NCI-H82 treated with DMSO at 0.1 percent for 48 hours (cell line): ENCODE measurements around the gene PPARA.
"Not testable (repeated sequence)": the region's sequence is repeated elsewhere in the genome, so short reads cannot be mapped to it uniquely, and the experiment has no call there.

Experiments used
- DNase-seq: peaks from one replicate; lab custom pipeline; 2025; ENCODE audit not compliant: unreplicated experiment; lab: John Stamatoyannopoulos, UW

Gene PPARA

DNA sequence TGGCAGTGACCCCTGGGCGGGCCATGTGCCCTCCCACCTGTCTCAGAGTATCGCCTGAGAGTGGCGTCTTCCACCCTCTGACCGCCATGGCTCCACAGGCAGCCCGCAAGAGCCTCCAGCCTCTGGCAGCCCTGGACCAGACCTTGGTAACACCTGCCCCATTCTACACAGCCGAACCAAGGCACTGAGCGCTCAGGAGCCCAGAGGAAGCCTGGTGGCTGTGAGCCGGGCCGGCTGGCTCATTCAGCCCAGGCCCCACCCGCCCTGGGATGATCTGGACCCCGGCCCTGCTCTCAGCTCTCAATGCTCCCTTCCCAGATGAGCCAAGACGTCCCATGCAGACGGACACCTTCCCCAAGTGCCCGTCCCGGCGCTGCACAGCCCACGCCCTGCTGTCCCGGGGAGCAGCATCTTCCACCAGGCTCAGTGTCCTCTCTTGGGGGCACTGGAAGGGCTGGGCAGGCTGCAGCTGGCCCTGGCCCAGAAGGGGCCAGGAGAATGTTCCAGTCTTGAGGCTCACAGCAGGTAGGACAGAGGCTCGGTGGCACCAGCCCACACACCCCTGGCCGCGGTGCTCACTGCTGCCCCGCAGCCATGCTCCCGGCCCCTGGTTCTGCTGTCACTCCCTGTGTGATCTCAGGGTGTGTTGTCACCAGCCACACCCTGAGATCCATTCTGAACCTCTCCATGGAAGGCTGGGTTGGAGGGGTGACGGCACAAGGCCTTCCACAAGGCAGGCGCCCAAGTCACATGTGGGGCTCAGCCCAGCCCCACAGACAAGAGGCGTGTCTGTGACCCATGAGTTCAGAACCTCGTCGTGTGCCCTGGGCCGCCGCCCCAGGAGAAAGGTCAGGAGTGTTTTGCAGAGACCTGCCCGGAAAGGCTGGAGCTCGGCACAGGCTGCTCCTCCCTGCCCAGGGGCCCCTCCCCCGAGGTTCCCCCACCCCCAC lies 24.2 kb upstream of the PPARA start:
- DNase-seq: no peak

DNA sequence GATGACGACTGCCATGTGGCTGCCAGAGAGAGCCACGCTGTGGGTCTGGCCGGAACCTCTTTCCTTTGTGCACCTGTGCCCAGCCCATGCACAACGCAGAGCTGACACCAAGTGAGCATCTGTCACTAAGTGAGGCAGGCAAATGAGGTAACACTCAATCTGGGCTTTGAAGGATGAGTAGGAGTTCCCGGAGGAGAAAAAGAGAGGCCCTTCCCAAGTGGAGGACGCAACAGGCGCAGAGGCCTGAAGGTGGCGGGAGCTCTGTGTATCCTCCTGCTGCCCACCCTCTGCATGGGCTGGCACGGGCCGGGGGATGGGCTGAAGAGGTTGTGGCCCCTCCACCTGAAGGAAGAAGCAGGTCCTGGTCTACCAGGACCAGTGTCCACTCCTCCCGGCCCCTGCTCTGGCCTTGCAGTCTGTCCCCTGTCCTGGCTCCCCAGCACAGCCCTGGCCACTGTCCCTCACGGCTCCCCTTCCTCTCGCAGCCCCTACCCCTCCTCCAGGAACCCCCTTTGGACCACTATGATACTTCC lies 23.4 kb upstream of the PPARA start:
- DNase-seq: no peak

DNA sequence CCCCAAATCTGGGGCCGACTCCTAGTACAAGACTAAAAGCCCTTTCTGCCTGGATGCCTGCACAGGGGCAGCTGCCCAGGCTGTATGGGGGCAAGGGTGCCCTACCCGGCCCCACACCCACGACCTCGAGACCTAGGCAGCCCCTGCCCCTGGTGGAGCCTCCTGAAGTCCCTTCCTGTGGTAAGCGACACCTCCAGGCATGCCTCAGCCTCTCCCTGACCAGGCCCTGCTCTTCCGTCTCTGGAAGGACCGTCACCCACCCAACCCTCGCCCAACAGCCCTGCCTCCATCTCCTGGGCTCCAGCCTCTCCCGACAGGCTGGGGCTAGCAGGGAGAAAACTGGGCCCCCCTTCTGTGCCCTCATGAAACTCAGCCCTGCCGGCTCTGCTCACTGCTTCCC lies 22.8 kb upstream of the PPARA start:
- DNase-seq: no peak

DNA sequence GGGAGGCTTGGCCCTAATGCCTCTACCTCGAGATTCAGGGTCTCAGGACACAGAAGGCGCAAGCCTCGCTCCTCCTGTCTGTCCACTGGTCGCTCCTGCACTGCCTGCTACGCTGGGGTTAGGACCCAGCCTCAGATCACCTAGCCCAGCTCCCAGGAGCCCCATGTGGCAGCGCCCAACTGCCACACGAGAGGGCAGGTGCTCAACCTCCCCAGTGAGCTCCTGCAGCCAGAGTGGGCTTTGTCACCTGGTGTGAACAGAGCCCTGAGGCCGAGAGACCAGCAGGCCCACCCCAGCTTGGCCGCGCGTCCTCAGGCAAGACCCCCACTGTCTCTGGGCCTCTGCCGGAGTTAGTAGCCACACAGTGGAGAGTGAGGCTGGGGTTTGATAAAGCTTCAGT lies 21.7 kb upstream of the PPARA start:
- DNase-seq: no peak

DNA sequence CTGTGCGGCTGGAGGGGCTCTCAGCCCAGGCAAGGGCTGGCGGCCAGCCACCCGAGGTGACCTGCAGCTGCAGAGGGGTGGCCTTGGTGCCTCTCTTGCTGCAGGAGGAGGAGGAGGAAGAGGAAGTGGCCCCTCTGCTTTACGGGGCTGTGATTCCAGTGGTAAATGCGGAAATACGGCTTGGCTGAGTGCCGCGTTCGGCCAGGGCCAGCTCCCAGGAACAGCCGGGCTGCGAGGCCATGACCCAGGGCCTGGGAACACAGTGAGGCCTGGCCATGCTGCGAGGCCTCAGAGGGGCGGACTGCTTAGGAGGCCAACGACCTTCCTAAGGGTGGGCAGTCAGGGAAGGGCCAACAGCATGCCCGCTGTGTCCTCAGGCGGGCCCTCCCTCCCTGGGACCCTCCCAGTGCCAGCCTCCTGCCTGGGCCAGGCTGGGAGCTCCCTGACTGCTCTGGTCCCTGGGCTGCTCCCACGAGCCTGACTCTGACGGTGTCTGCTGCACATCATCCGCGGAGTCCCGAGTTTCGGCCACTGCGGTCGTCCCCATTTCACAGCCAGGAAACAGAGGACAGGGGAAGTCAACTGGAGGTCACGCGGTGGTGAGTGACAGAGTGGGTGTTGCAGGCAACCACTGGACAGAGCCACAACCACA lies 20.8 kb upstream of the PPARA start:
- no peak for DNase-seq

DNA sequence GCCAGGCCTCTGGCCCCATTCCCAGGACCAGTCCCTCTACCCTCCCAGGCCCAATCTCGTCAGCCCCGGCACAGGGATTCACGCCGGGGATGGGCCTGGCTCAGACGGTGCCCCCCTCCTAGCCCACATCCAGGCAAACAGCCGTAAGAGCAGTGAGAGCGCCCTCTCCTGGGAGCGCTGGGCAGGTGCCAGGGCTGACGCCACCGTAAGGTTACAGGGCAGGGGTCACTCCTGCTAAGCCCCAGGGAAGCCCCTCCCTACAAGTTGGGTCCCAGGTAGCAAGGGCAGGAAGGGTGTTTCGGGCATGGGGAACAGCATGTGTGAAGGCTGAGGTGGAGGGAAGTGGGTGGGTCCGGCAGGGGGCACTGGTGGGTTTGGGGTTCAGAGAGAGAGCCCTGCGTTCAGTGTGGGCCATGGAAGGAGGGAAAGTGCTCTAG lies 19.2 kb upstream of the PPARA start:
- DNase-seq: no peak

DNA sequence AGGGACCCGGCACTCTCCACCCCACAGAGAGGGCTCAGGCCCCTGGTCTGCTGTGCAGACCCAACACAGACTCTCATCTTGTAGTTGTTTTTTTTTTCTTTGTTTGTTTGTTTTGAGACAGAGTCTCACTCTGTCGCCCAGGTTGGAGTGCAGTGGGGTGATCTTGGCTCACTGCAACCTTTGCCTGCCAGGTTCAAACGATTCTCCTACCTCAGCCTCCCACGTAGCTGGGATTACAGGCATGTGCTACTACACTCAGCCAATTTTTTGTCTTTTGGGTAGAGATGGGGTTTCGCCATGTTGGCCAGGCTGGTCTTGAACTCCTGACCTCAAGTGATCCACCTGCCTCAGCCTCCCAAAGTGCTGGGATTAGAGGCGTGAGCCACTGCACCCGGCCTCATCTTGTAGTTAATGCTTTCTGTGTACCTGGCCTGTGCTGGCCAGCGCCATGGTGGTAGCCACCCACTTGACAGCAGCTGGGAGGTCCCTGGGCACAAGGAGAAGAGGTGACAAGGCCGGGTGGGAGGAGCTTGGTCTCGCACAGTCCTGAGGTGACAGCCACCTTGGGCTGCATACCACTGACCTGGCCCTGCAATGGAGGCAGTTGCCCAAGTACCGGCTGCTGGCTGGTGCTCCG lies 18.0 kb upstream of the PPARA start:
- not testable (repeated sequence) for DNase-seq

DNA sequence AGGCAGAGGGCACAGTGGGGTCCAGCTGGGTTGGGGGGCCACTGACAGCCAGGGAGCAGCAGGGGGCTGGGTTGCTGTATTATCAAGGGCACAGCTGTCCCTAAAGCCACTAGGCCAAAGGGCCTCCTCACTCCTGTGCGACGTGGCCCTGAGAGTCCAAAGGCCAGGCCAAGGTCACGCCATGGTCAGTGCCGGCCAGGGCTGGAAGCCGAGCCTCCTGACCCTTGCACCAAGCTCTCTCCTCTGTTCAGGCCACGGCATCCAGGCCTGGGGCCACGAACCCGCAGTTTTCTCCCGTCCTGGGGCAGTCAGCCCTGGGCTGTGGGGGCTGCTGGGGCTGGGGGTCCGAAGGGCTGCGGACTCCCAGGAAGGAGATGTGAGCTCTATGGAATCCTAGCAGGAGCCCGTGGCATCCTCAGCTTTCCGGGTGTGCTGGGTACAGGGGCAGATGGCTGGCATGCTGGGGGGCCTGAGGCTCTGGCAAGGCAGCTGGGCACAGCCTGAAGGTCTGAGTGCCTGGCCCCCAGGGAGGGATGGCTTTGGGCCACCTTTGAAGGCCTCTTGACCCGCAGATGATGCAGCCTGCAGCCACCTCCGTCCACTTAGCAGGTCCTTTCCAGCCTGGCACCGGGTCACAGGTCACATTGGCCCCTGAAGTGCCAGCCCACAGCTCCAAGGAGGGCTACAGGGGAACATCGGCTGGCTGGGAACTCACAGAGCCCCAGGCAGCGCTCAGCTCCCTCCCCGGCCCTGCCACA lies 17.3 kb upstream of the PPARA start:
- DNase-seq: no peak

DNA sequence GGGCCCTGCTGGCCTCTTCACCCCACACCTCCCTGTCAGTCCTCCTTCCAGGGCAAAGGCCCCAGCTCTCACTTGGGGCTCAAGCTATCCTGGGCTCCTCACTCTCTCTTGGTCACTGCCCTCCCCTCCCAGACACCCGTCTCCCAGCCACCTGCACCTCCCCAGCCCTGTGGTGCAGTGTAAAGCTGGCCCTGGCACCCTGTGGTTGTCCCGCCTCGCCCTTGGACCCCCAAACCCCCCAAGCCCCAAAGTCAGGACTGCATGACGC lies 16.8 kb upstream of the PPARA start:
- no peak for DNase-seq

DNA sequence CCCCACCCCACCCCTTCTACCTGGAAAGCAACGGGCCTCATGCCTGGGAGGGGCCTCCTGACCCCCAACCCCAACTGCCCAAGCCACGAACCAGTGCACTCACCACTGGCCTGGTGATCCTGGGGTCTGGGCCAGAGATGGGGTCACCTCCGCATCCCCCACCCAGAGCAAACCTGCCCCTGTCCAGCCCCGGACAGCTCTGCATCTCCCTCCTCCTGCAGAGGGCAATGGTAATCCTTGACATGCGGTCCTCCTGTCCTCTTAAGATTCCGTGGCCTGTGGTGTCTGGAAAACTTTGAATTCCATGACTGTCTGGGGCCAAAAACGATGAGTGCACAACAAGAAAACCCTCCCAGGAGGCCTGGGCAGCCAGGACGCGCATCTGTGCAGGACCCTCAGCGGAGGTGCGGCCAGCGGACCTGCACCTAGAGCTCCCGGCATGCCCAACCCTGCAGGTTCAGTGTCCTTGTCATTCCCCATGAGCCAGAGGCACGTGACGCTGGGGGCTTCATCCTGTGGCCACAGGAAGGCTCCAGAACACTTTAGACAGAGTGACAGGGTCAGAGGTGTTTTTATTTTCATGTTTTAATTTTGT lies 16.1 kb upstream of the PPARA start:
- no peak for DNase-seq

DNA sequence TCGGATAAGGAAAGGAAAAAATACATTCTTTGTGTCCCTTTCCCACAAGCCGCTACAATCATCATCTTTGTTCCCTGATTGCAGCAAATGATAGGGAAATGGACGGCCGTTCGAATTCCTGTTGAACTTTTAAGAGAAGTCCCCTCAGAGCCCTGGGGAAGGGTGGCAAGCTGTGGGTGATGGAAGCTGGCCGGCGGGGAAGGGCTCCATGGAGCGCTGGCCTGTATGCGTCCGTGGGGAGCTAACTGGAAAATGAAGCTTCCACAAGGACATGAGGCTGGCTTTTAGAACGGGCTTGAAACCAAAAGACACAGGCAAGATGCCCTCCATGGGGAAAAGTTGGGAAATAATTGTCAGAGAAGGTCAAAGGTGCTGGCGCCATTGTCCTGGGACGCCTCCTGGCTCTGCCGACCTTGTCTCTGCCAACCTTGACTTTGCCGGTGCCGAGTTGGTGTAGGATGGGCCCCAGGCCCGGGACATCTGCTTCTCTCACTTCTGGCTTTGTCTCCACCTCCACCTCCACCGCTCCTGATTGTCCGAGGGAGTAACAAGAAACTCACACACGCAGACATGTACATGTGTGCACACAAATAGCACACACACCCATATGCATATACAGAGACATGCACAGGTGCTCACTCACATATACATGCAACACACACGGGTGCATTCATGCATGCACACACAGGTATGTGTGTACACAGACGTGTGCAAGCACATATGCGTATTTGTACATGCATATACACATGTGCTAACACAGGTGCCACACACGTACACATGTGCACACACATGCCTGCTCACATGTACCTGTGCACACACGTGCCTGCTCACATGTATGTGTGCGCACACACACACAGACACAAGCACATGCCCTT lies 14.5 kb upstream of the PPARA start:
- no peak for DNase-seq

DNA sequence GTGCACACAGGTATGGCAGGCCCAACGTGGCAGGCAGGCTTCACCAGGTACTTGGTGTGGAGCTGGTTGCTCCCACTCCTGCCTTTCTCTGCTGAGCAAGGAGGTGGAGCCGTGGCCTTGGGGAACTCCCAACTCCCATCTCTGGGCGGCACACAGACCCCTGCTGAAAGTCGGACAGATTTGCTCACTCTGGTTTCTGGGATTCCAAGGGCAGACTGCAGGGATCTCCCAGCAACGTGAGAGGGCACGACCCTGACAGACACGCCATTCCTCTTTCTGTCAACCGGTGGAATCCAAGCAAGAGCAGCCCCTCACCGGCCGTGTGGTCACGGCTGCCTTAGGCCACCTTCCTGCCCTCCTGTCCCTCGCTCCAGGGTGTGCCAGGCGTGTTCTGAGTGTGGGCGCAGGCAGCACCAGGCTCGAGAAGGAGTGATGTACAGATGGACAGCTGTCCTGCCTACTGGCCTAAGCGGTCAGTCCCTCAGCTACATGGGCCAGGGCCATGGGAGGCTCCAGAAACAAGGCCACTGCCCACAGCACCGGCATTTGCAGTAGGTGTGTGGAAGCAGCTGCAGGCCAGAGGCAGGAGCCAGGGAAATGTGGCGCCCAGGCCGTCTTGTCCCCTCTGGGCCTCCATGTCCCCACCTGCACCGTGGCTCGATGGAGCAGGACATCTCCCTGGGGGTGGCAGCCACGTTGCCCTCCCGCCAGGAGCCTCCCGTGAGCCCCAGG lies 13.7 kb upstream of the PPARA start:
- DNase-seq: no peak

DNA sequence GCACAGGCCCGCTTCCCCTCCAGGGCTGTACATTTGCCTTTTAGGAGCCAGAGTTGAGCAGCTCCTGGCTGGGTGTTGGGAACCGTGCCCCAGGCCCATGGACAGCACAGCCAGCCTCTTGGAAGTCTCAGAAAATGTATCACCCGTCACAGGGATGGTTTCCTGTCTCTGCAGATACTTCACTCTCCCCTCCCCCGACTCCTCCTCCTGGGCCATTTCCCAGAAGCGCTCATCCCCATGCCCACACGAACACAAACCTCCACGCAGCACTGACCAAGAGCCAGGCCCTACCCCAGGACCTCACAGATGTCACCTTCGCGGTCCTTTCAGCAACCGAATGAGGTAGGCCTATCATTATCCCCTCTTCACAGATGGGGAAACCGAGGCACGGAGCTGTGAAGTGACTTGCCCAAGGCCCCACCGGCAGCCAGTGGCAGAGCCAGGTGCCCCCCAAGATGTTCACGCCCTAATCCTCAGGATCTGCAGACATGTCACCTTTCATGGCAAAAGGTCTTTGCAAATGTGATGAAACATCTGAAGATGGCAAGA lies 13.0 kb upstream of the PPARA start:
- no peak for DNase-seq

DNA sequence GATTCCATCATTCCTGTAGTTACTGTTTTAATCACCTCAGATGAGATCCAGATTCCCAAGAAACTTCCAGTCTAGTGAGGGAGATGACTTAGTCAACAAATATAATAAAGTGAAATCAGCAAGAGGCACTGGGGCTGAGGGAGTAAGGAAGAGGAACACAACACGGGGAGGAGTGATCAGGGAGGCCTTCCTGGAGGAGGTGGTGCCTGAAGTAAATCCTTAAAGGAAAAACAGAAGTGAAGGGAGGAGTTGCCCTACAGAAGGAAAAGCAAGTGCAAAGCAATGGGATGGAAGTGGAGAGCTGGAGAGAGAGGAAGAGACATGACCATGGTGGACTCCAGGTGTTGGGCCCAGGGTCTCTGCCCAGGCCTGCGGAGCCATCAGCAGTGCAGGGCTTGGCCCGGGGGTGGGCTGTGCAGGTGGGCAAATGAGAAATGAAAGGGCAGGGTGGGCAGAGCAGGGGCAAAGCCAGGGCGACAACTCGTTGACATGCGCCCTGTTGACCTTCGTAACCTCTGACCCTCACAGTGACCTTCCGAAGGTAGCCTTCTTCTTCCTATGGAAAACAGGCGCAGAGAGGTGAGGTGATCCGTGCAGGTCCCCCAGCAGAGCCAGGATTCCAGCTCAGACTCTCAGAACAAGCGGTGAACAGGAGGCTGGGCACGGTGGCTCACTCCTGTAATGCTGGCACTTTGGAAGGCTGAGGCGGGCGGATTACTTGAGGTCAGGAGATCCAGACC lies 12.1 kb upstream of the PPARA start:
- DNase-seq: no peak

DNA sequence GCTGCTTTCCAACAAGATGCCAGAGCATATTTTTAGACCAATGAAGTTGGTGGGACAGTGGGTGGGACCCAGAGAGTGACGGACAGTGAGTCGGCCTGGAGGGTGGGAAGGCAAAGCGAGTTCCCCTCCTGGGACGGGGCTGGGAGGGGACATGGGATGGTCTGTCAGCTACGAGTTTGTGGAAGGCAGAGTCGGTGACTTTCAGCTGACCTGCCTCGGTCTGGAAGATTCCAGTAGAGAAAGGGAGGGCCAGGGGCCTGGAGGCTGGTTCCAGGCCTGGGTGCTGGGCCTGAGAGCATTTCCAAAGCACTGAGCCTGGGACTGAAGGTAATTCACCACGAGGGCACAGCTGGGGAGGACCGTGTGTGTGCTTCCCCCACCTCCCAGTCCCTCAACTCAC lies 10.9 kb upstream of the PPARA start:
- DNase-seq: not testable (repeated sequence)

DNA sequence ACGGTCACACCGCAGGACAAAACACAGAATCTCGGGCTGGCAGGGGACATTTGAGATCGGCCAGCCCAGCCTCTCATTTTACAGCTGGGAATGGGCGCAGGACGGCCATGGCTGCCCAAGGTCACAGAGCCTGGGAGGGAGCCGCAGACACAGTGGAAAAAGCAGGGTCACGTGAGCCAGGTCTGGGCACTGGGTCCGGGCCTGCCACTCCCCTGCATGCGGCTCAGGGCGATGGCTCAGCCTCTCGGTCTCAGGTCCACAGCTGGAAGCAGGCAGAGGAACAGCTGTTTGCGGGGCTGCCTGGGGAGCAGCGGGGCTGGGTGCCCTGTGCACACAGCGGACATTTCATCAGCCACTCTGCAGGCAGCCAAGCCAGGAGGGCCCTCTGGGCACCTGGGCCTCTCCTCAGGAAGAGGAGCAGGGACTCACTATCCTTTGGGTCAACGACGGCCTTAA lies 10.4 kb upstream of the PPARA start:
- no peak for DNase-seq

DNA sequence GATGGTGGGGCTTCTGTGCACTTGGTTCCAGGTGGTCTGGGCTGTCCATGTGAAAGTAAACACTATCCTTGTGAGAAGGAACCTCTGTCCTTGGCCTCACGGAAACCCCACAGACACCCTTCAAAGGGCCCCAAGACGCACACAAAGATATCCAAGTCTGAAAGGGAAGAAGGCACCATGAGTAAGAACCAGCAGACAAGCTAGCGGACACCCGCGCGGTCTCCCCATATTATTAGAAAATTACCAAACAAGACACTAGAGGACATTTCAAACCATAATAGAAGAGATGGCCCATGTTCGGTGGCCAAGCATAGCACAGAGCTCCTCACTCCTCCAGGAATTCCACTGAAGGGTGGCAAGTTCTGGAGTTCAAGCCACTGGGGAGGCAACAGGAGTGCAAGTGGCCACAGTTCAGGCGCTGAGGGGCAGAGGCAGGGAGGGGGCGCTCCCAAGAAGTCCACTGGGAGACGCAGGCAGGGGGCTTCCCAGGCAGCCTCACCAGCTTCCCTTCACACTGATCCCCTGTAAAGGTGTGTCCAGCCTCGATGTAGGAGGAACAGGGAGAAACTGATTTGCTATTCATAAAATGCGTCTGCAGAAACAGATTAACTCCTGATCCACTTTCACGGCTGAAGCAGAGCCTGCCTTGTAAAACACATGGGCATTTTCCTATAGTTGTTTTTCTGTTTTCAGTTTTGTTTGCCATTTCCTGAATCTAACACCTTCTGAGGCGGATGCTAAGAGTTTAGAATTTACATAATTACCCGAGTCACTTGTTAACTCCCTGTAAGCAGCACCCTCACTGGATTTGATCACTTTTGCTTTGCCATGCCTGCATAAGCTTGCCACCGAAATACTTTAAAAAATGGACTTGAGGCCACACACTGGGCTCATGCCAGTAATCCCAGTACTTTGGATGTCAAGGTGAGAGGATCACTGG lies 9.1 kb upstream of the PPARA start:
- no peak for DNase-seq
